Globus pallidus (tissue), 1 donor: ENCODE data around the gene GNA12.

Source experiments
- DNase-seq: peaks from one replicate; pipeline ENCODE4 v3.0.0-alpha.2; 2015; ENCODE audit warnings: low spot score

GNA12 gene

GRCh38 chr7:2838451-2838850 lies 5.7 kb downstream of the GNA12 start:
- no peak for DNase-seq

- no peak for DNase-seq
These were observed 6.6 kb downstream of the GNA12 start for GRCh38 chr7:2837496-2837895.

- no peak for DNase-seq
These were observed 9.2 kb downstream of the GNA12 start for GRCh38 chr7:2834748-2835441.

GRCh38 chr7:2833083-2833910 lies 10.8 kb downstream of the GNA12 start:
- no peak for DNase-seq

GRCh38 chr7:2832461-2832860 lies 11.6 kb downstream of the GNA12 start:
- DNase-seq, result no peak

GRCh38 chr7:2830609-2831376 lies 13.3 kb downstream of the GNA12 start:
- no peak for DNase-seq

GRCh38 chr7:2829040-2829439 lies 15.1 kb downstream of the GNA12 start:
- no peak for DNase-seq

GRCh38 chr7:2826771-2827170 lies 17.3 kb downstream of the GNA12 start:
- DNase-seq, result no peak

GRCh38 chr7:2825559-2826227 lies 18.4 kb downstream of the GNA12 start:
- no peak for DNase-seq

GRCh38 chr7:2824678-2825461 lies 19.2 kb downstream of the GNA12 start:
- no peak for DNase-seq

GRCh38 chr7:2824026-2824677 lies 20.0 kb downstream of the GNA12 start:
- DNase-seq, result no peak

- no peak for DNase-seq
These were observed 21.0 kb downstream of the GNA12 start for GRCh38 chr7:2823130-2823529.

- no peak for DNase-seq
These were observed 22.1 kb downstream of the GNA12 start for GRCh38 chr7:2821842-2822507.

GRCh38 chr7:2821161-2821841 lies 22.8 kb downstream of the GNA12 start:
- no peak for DNase-seq

- DNase-seq, result no peak
These were observed 23.6 kb downstream of the GNA12 start for GRCh38 chr7:2820508-2820934.

- DNase-seq, result no peak
These were observed 24.1 kb downstream of the GNA12 start for GRCh38 chr7:2819954-2820397.

GRCh38 chr7:2819161-2819953 lies 24.8 kb downstream of the GNA12 start:
- DNase-seq, result no peak

- no peak for DNase-seq
These were observed 25.5 kb downstream of the GNA12 start for GRCh38 chr7:2818653-2819052.

- no peak for DNase-seq
These were observed 26.0 kb downstream of the GNA12 start for GRCh38 chr7:2818121-2818520.
